ENCODE measurements around the gene USP8.

DNA sequence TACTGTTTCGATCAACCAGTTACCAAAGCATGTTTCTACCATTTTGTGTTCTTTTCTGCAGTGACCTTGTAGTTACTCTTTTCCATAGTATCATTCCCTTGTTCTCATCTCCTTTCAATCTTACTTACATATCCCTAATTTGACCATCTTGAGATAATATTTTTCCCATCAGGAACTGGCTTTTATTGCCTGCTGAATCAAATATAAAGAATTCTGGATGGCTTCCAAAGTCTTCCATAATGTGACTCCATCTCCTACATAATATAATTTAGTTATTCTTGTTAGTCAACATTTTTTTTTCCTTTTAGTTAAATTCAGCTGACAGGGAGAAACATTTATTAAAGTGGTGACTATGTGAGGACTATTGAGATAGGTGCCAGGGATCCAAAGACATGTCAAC is 7.0 kb downstream of the USP8 start:
- TF ChIP-seq, protein P1, sequence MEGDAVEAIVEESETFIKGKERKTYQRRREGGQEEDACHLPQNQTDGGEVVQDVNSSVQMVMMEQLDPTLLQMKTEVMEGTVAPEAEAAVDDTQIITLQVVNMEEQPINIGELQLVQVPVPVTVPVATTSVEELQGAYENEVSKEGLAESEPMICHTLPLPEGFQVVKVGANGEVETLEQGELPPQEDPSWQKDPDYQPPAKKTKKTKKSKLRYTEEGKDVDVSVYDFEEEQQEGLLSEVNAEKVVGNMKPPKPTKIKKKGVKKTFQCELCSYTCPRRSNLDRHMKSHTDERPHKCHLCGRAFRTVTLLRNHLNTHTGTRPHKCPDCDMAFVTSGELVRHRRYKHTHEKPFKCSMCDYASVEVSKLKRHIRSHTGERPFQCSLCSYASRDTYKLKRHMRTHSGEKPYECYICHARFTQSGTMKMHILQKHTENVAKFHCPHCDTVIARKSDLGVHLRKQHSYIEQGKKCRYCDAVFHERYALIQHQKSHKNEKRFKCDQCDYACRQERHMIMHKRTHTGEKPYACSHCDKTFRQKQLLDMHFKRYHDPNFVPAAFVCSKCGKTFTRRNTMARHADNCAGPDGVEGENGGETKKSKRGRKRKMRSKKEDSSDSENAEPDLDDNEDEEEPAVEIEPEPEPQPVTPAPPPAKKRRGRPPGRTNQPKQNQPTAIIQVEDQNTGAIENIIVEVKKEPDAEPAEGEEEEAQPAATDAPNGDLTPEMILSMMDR (IDR thresholded peaks at IDR 0.05), result no peak
- TF ChIP-seq POLR2A (IDR thresholded peaks at IDR 0.05), result no peak
